Urinary bladder (tissue), 4 donors: ENCODE measurements around the gene TPRN. TPM values are rescaled to one million over a fixed set of nuclear protein-coding genes. Genes with fewer than 3 reads are reported as not detected.

Experiments
- DNase-seq: peaks from one replicate; pipeline ENCODE4 v3.0.0-alpha.2; 2015; ENCODE audit errors: extremely low spot score
- H3K27ac ChIP-seq: one replicate; pipeline ENCODE4 v1.5.1; 2013; ENCODE audit warnings: low read depth, mild to moderate bottlenecking, moderate library complexity
- H3K36me3 ChIP-seq: one replicate; pipeline ENCODE4 v1.6.1; 2013; ENCODE audit warnings: mild to moderate bottlenecking, moderate library complexity; ENCODE audit not compliant: insufficient read depth
- H3K4me1 ChIP-seq: one replicate; pipeline ENCODE4 v1.6.1; 2013; ENCODE audit warnings: mild to moderate bottlenecking, moderate library complexity; ENCODE audit not compliant: insufficient read depth
- H3K4me3 ChIP-seq: one replicate; pipeline ENCODE4 v1.5.1; 2013; ENCODE audit warnings: low read depth, low read length
- WGBS: extraction: QIAGEN DNeasy Blood & Tissue Kit; methylation state at CpG from one replicate; pipeline ENCODE4 v1.1.7; 2013; 5-methylcytosine and 5-hydroxymethylcytosine counted together
- polyA plus RNA-seq: library from polyadenylated mRNA; stranded (reverse); fragments of 200-250 nt; gene quantifications from one replicate; pipeline ENCODE4 v1.2.3, GENCODE V29; 2013
- total RNA-seq: library from RNA; depleted of rRNA; stranded (reverse); fragments of >200 nt; gene quantifications from one replicate; pipeline ENCODE4 v1.2.3, GENCODE V29; 2014
- donor health status: healthy with polysubstance abuse.
- donor health status: healthy.

TPRN gene
- total and polyA plus RNA-seq, 2 donors: 3.0 to 9.3 TPM

DNA sequence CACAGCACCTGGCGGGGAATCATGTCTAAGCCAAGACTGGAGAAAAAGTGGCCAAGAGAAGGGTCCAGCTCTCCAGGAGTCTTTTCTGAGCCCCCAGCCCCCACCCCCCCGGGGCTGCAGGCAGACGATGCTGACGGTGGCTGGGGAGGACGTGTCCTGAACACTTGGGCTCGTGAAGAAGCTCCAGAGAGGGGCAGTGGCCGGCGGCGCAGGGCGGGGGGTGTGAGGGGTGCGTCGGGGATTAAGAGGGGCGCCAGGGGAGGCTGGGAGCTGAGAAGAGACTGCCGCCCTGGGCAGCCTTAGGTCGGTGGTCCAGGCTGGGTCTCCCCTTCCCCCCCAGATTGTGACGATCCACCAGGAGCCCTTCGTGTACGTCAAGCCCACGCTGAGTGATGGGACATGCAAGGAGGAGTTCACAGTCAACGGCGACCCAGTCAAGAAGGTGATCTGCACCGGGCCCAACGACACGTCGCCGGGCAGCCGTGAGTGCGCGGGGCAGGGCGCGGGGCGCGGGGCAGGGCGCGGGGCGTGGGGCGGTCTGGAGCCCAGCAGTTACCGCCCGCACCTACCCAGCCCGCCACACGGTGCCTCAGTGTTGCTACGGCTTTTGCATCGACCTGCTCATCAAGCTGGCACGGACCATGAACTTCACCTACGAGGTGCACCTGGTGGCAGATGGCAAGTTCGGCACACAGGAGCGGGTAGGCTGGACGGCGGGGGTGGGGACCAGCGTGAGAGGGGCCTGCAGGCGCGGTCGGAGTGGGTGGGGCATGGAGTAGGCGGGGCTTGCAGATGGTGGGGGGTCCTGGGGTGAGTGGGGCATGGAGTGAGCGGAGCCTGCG lies 39.6 kb downstream of the TPRN start:
- 35% methylated on average over 56 of the region's 56 CpGs for WGBS

DNA sequence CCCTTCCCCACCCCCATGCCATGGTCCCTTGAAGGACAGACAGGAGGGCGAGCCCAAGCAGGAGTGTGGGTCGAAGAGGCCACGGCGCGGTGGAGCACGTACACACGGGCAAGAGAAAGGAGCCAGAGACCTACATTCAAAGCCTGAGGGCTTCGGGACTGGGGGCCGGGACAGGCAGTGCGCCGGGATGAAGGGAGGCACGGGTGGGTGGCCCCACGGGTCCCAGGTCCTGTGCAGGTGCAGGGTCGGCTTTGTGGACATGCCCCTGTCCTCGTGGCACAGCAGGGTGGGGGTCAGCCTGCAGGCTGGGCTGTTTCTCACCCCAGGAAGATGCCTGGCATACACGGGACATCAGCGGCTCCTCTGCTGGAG lies 40.5 kb downstream of the TPRN start:
- no peaks in the 10 kb centered on the region for H3K36me3 ChIP-seq
- WGBS: 65% methylated on average over 17 of the region's 17 CpGs
- no peak overlapping the region for H3K27ac ChIP-seq
- peaks cover 1% of the 10 kb centered on the region for H3K4me1 ChIP-seq
- H3K4me3 ChIP-seq: no peak overlapping the region
- DNase-seq: no peak

More for the DNA sequence above, 39.6 kb downstream of the TPRN start:
- H3K27ac ChIP-seq: no peak overlapping the region
- H3K4me1 ChIP-seq: peaks cover 1% of the 10 kb centered on the region
- no peak for DNase-seq
- H3K4me3 ChIP-seq: no peak overlapping the region
- no peaks in the 10 kb centered on the region for H3K36me3 ChIP-seq

GRCh38 chr9:137159105-137160053 lies 41.2 kb downstream of the TPRN start:
- WGBS: 40% methylated on average over 14 of the region's 14 CpGs
- H3K27ac ChIP-seq: no peak overlapping the region
- no peaks in the 10 kb centered on the region for H3K36me3 ChIP-seq
- no peak for DNase-seq
- peaks cover 1% of the 10 kb centered on the region for H3K4me1 ChIP-seq
- H3K4me3 ChIP-seq: no peak overlapping the region

DNA sequence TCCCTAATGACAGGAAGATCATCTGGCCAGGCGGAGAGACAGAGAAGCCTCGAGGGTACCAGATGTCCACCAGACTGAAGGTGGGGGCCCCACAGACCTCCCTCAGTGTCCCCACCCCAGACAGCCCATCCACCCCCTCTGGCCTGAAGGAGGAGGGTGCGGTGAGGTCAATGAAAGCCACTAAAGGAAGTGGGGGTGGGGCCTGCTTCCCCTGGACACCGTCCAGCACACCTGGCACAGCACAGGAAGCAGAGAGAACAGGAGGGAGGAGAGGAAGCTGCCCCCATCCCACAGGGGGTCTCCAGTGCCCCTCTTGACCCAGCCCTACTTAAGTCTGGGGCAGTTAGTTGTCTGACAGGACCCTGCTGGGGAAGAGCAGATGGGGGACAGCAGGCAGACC lies 41.9 kb downstream of the TPRN start:
- Histone ChIP-seq H3K4me3 (no peak overlapping the region), H3K27ac (no peak overlapping the region), H3K4me1 (peaks cover 1% of the 10 kb centered on the region), H3K36me3 (no peaks in the 10 kb centered on the region)
- WGBS: 48% methylated on average over 4 of the region's 4 CpGs
- DNase-seq: no peak

DNA sequence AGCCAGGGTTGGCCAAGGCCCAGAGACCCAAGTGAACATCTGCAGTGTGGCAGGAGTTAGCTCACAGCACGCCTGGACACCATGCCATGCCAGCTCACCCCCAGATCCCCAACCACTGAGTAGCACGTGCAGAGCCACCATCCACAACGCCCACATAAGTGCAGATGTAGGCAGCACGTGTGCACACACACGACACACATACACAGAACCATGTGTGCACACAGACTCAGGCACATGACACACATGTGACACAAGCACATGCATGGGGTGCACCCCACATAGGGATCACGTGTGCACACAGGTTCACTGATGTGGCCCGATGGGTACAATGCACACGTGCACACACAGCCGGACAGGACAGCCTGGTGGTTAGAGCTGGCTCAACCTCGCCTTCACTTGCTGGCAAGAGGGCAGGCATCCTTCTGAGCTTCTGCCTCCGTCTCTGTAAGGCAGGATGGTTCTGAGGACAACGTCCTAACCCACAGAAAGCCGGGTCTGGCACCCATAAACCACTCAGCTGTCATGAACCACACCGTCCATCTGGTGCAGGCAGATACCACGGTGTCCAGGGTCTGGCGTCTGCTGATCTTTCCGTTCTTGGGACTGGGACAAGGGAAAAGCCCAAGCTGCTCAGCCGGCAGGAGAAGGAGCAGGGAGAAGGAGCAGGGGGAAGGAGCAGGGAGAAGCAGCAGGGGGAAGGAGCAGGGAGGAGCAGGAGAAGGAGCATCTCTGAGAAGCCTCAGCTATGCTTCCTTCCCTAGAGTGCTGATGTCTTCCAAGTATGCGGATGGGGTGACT lies 42.7 kb downstream of the TPRN start:
- H3K4me1 ChIP-seq: peaks cover 1% of the 10 kb centered on the region
- no peak overlapping the region for H3K4me3 ChIP-seq
- 59% methylated on average over 19 of the region's 19 CpGs for WGBS
- H3K27ac ChIP-seq: no peak overlapping the region
- H3K36me3 ChIP-seq: no peaks in the 10 kb centered on the region
- DNase-seq: no peak

DNA sequence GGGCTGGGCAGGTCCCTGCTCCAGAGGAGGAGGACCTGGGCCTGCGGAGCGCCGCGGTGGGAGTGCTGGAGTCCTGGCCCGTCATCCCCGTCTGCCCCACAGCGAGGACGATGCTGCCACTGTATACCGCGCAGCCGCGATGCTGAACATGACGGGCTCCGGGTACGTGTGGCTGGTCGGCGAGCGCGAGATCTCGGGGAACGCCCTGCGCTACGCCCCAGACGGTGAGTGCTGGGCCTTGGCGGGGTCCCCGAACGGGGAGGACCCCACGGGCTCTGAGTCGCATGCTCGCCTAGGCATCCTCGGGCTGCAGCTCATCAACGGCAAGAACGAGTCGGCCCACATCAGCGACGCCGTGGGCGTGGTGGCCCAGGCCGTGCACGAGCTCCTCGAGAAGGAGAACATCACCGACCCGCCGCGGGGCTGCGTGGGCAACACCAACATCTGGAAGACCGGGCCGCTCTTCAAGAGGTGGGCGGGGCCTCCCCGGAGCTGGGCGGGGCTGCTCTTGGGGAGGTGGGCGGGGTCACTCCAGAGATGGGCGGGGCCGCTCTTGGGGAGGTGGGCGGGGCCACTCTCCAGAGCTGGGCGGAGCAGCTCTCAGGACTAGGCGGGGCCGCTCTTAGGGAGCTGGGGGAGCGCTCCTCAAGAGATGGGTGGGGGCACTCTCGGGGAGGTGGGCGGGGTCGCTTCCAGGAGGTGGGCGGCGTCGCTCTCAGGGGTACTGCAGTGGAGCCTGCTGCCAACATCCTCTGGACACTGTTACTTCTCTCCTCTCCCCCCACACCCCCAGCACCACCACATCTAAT lies 43.8 kb downstream of the TPRN start:
- no peak for DNase-seq
- Histone ChIP-seq H3K36me3 (no peaks in the 10 kb centered on the region), H3K27ac (no peak overlapping the region), H3K4me1 (no peaks in the 10 kb centered on the region), H3K4me3 (peak overlapping the region; percentile 1)
- WGBS: 3% methylated on average over 65 of the region's 65 CpGs

DNA sequence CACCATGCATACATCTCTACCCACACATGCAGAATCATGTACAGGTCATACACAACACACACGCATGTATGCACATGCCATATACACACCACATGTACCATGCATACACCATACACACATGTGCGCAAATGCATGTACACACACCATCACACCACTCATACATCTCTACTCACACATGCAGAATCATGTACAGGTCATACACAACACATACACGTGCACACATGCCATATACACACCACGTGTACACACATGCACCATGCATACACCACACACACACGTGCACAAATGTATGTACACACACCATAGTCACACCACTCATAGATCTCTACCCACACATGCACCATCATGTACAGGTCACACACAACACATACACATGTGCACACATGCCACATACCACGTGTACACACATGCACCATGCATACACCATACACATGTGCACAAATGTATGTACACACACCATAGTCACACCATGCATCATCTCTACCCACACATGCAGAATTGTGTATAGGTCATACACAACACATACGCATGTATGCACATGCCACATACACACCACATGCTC lies 47.6 kb downstream of the TPRN start:
- H3K4me3 ChIP-seq: no peak overlapping the region
- no peak overlapping the region for H3K27ac ChIP-seq
- WGBS: 93% methylated on average over 7 of the region's 7 CpGs
- no peaks in the 10 kb centered on the region for H3K36me3 ChIP-seq
- DNase-seq: no peak
- H3K4me1 ChIP-seq: no peaks in the 10 kb centered on the region

DNA sequence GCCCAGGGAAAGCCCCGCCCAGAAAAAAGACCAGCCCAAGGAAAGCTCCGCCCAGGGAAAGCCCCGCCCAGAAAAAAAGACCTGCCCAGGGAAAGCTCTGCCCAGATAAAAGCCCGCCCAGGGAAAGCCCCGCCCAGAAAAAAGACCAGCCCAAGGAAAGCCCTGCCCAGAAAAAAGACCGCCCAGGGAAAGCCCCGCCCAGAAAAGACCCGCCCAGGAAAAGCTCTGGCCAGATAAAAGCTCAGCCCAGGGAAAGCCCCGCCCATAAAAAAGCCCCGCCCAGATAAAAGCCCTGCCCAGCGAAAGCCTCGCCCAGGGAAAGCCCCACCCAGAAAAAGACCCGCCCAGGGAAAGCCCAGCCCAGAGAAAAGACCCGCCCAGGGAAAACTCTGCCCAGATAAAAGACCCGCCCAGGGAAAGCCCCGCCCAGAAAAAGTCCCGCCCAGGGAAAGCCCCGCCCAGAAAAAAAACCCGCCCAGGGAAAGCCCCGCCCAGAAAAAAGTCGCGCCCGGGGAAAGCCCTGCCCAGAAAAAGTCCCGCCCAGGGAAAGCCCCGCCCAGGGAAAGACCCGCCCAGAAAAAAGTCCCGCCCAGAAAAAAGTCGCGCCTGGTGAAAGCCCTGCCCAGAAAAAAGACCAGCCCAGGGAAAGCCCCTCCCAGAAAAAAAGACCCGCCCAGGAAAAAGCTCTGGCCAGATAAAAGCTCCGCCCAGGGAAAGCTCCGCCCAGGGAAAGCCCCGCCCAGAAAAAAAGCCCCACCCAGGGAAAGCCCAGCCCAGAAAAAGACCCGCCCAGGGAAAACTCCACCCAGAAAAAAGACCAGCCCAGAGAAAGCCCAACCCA lies 49.7 kb downstream of the TPRN start:
- Histone ChIP-seq H3K4me3 (no peak overlapping the region), H3K4me1 (no peaks in the 10 kb centered on the region), H3K27ac (no peak overlapping the region), H3K36me3 (no peaks in the 10 kb centered on the region)
- 41% methylated on average over 34 of the region's 34 CpGs for WGBS
- no peak for DNase-seq

DNA sequence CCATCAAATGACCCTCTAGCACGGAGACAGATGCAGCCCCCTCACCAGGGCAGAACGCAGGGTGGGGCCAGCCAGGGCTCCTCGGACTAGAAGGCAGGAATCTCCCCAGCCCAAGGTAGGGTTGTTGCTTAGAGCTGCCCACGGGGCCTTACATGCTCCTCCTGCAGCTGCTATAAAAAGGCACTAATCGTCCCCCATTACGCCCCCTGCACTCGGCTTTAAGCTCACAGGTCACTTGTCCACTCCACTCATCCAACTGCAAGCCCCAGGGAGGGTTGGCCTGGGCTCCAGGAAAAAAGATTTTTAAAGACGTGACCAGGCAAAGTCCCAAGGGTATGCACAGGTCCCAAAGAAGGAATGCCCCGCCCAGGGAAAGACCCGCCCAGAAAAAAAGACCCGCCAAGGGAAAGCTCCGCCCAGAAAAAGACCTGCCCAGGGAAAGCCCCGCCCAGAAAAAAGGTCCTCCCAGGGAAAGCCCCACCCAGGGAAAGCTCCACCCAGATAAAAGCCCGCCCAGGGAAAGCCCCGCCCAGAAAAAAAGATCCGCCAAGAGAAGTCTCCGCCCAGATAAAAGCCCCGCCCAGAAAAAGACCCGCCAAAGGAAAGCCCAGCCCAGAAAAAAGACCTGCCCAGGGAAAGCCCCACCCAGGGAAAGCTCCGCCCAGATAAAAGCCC lies 50.5 kb downstream of the TPRN start:
- 63% methylated on average over 20 of the region's 20 CpGs for WGBS
- Histone ChIP-seq H3K36me3 (no peaks in the 10 kb centered on the region), H3K27ac (no peak overlapping the region), H3K4me1 (no peaks in the 10 kb centered on the region), H3K4me3 (no peak overlapping the region)
- no peak for DNase-seq

- no peak overlapping the region for H3K4me3 ChIP-seq
- no peak for DNase-seq
- 78% methylated on average over 5 of the region's 5 CpGs for WGBS
Observed at GRCh38 chr9:137149363-137149762, 51.2 kb downstream of the TPRN start.

DNA sequence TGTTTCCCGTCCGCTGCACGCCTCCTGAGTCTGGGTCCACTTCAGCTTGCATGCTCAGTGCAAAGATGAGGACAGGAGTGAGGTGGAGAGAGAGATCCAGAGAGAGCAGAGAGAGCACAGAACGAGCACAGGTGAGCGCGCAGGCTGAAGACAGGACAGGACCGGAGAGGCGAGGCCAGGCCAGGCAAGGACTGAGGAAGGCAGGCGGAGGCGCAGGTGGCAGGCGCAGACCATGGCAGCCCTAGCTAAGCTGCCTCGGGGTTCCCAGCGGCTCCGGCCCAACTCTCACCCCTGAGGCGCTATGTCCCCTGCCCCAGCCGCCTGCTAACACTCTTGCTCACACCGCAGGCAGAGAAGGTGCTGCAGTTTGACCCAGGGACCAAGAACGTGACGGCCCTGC lies 51.9 kb downstream of the TPRN start:
- 79% methylated on average over 19 of the region's 19 CpGs for WGBS
- H3K4me1 ChIP-seq: no peaks in the 10 kb centered on the region
- DNase-seq: no peak
- no peaks in the 10 kb centered on the region for H3K36me3 ChIP-seq
- no peak overlapping the region for H3K27ac ChIP-seq
- H3K4me3 ChIP-seq: no peak overlapping the region

More at GRCh38 chr9:137149363-137149762, 51.2 kb downstream of the TPRN start:
- no peaks in the 10 kb centered on the region for H3K36me3 ChIP-seq
- H3K27ac ChIP-seq: no peak overlapping the region
- H3K4me1 ChIP-seq: no peaks in the 10 kb centered on the region
